HG03378 (cell line): Measurements from ENCODE around the gene ANKRD10.
A peak's percentile ranks its signal among the peaks of the same experiment; 100 is the strongest.
"Not testable (repeated sequence)": the region's sequence is repeated elsewhere in the genome, so short reads cannot be mapped to it uniquely, and the experiment has no call there.

Experiments
- ATAC-seq: cut with Tn5 transposase; IDR thresholded peaks from one replicate; pipeline ENCODE4 v1.9.1; 2021; ENCODE audit warnings: mild to moderate bottlenecking, moderate library complexity; ENCODE audit not compliant: unreplicated experiment

The ANKRD10 gene

DNA sequence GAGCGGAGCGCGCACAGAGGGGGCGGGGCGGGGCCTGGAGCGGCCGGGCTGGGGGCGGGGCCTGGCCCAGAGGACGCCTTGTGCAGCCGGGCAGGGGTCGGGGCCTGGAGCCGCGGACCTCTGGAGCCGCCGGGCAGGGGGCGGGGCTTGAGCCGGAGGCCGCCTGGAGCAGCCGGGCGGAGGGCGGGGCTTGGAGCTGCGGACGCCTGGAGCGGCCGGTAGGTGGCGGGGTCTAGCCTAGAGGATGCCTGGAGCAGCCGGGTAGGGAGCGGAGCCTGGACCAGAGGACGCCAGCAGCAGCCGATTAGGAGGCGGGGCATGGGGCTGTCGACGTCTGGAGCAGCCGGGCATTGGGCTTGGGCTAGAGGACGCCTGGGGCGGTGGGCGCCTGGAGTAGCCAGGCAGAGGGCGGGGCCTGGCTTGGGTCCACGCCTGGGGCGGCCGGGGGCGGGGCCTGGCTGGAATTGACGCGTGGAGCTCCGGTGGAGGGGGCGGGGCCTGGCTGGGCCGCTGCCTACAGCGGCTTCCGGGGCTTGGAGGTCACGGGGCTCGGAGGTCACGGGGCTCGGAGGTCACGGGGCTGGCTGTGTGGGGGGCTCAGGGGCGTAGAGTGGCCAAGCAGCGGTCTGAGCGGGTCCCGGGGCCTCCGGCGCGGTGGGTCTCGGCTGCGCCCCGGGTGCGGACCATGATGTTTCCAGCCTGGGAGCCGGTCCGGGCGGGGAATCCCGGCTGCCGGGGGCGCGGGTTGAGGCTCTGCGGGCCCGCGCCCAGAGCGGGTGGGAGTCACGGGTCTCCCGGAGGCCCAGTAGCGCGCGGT is at the start of gene ANKRD10:
ANKRD10 (minus strand) TSS at position 13 of the 817 bp plus-strand sequence. CDS start 135 bp downstream, outside the sequence.
- peak; percentile 74 for ATAC-seq

DNA sequence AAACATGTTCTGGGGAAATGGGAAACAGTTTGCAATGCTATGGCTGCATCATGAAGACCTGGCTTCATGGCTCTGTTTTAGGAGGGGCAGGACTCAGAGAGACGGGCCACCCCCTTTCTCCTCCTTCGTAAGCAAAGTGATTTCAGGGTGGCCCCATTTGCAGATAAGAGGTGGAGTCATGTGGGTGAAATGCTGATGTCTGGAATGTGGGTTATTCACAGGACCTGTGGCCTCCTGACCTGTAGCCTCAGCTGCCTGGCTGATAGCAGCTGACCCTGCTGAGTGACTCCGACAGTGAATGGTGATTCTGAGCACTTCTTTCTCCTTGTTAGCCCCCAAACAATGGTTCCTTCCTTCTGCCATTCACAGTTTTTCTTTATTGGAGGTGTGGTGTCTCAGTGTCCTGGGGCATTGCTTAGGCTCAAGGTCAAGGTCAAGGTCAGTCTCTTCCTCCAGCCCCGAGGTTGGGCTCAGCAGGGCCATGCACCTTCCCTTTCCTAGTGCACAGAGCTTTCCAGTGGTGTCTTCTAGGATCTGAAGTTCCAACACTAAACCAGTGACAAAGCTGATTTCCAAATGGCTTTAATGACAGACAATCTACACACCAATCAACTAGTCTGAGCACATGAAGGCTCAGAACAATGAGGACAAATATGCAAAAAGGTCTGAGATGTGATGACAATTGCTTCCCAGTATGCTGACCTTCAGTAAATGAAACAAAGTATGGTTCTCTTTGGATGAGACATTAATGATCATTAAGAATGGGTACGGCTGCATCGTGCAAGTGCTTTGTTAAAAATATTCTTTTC is 49.6 kb upstream of the ANKRD10 start:
- ATAC-seq, result no peak

DNA sequence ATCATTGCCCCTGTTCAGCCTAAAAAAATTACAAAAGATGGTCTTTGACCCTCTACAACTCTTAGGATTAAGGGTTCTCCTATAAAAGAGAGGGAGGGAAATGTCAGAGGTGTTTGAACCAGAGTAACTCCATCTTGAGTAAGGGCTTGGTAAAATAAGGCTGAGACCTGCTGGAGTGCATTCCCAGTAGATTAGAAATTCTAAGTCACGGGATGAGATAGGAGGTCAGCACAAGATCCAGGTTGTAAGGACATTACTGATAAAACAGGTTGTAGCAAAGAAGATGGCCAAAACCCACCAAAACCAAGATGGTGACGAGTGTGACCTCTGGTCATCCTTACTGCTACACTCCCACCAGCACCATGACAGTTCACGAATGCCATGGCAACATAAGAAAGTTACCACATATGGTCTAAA is 48.7 kb upstream of the ANKRD10 start:
- no peak for ATAC-seq

DNA sequence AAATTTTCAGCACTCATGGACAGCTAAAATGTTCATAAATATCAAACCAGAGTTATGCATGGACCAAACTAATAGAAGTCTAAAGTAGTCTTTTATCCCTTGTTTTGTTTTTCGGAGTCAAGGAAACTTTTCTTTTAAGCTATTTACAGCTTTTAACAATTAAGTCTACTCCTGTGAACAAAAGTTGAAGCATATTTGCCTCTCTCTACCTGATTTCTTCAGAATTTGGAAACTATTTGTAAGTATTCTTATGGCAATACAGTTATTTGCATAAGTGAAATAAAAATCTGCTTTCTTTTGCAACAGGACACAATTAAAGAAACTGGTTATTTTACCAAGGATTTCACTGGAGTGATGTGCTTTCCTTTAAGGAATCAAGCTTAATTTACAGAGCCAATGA is 47.1 kb upstream of the ANKRD10 start:
- ATAC-seq, result no peak

DNA sequence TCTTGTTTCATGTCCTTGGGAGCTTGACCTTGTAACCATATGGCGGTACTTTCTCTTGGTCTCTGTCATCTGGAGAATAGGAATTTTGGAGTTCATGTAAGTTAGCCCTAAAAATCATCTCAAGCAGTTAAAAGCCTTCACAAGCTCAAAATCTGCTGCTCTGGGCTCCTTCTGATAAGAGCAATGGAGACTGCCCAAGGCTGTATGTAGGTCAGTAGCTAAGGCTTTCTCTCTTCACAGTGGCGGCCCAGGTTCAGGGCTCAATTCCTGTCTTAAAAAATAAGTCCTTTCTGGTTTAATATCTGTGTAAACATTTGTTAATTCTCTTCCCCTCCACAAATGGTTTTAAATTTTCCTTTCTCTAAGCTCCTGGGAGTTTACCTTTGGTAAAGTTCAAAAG is 45.3 kb upstream of the ANKRD10 start:
- ATAC-seq, result no peak

DNA sequence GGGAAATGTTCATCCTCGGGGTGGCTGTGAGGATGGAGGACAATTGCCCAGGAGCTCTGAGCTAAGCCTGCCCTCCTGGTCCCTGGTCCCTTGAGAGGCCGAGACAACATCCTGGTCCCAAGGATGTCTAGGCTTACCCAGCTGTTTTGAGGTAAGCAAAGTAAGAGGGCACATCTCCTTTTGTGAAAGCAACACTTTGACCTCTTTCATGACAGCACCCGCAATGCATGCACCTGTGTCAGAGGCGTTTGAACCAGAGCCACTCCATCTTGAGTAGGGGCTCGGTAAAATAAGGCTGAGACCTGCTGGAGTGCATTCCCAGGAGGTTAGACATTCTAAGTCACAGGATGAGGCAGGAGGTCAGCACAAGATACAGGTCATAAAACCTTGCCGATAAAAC is 43.1 kb upstream of the ANKRD10 start:
- ATAC-seq, result no peak

DNA sequence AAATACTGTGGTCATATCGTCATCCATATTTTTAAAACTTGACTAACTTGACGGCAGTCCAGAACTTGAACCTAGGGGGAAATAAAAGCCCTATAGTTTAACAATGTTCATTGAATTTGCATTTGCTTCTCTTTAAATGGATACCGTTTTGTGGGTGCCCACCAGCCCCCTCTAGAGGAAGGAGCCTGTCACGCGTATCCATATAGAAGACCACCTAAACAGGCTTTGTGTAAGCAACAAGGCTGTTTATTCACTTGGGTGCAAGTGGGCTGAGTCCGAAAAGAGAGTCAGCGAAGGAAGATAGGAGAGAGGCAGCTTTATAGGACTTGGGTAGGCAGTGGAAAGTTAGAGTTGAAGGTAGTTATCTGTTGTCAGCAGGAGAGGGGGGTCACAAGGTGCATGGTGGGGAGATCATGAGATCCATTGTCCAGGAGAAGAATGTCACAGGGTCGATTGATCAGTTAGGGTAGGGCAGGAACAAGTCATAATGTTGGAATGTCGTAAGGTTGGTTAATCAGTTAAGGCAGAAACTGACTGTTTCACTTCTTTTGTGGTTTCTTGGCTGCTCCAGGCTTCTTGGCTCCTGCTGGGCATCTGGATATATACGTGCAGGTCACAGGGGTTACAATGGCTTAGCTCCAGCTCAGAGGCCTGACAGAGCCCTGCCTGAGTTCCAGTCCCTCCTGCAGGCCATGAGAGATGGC is 42.5 kb upstream of the ANKRD10 start:
- no peak for ATAC-seq

DNA sequence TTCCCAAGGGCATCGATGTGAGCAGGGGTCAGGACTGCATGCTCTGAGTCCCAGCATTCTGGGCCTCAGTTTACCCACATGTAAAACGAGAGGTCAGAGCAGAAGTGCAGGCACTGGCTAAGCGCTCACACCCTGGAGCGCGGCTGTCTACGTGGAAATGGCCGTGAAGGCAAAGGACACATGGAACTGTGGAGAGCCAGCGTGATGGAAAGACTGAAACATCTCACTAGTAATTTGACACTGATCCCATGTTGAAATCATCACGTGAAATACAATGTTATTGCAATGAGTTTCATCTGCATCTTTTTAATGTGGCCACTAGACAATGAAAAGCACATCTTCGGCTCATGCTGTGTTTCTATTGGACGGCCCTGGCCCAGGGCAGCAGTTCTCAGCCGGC is 41.3 kb upstream of the ANKRD10 start:
- ATAC-seq, result not testable (repeated sequence)

DNA sequence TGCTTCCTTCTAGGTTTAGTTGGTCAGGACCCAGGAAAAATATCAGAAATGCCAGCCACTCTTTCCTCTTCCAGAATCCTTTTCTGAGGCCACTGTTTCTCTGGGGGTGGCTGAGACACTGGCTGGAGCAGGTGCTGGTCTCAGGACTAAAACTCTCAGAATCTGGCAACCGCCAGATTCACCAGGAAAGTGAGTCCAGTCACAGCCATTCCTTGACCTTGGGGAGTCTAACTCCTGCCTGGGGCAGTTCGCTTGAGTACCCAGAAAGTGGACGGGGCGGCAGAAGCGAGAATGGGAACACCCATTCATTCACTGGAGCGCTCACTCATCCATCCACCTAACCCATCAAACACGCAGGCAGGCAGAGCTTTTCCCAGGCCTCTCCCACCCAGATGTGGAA is 40.7 kb upstream of the ANKRD10 start:
- not testable (repeated sequence) for ATAC-seq

DNA sequence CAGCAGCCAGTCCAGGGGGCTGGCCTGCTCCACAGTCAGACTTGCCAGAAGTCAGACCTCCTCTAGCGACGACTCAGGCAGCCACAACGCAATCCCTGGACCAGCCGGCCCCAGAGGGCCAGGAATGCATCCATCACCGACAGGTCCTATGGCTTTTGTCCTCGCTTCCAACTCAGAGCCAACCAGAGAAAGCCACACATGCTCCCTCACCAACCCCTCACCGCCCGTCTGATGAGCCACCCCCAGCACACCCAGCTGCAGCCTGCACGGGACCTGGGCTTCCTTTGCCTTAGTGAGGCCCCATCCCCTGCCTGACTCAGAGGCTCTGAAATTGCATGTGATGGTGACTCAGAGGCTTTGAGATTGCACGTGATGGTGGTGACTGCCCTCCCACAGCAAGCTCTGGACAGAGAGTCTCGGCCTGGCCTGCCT is 40.2 kb upstream of the ANKRD10 start:
- ATAC-seq, result peak; percentile 51

DNA sequence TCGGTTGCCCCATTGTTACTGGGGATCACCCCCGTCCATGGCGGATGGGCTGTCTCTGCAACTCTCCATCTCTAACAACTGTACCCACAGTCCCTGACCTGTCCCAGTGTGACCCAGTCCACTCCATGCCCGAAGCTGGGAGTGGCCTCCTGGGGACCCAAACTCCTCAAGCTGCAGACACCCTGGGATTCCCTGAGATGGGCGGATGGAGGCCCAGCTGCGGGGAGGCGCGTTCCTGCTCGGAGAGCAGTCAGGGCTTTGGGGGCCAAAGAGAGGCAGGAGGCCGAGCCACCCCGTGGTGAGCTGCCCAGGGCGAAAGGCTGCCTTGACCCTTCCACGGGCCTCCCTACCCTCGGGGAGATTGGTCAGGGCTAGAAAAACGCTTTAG is 39.7 kb upstream of the ANKRD10 start:
- not testable (repeated sequence) for ATAC-seq

DNA sequence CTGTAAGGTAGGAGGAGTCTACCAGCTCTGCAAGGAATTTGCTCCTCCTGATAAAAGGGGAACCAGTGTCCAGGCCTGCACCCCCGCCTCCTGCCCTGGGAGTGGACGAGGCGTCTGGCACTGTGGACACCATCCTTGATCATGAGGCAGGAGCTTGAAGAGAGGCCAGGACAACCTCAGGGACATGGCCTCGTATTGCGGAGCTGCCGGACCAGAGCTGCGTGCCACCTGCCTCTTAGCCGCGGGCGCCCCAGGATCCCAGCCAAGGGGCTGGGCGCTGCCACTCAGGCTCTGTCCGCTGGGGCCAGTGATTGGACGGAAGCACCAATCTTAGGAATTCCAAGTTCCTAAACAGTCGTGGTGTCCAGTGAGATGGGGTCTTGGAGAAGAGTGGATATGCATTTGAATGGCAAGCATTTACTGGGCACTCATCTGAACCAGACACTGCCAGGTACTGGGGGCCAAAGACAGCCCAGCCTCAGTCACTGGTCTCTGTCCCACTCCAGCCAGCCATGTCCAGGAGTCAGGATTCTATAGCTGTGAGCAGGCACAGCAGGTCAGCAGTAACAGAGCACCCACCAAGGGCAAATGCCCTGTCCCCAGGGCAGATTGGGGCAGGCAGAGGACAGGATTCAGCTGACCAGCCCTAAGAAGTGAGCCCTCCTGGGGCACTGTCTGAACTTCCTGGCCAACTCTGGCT is 39.1 kb upstream of the ANKRD10 start:
- no peak for ATAC-seq

DNA sequence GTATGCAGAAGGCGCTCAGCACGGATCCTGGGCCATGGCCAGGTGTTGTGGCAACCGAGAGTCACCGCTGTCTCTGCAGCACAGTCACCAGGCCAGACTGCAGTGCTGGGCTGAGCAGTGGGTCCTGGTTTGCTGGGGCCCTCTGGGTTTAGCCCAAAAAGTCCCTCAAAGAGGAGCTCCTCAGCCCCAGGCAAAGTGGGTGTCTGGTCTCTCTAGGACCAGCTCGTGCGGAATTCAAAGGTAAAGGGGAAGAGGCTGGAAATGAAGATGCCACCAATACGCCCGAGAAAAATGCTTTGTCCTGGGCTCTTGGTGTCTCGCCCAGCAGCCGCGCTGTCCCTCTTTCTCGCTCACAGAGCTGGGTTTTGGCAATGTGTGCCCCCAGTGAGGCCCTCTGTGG is 38.5 kb upstream of the ANKRD10 start:
- ATAC-seq, result no peak

DNA sequence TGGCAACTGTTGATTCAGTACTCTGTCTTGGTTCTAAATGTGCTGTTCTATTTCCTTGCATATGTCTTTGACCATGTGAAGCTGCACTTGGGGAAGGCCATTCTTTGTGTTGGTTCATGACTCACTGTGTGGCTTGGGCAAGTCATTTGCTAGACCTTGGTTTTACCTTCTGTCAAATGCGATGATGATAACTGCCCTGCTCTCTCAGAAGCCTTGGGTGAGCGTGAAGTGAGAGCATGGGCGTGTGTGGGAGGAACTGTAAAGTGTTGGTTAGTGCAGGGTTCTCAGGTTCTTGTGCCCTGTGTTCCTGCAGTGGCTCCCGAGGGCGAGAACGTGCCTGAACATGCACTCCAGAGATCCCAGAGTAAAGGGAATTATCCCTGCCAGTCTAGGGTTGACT is 37.3 kb upstream of the ANKRD10 start:
- ATAC-seq, result peak; percentile 76

DNA sequence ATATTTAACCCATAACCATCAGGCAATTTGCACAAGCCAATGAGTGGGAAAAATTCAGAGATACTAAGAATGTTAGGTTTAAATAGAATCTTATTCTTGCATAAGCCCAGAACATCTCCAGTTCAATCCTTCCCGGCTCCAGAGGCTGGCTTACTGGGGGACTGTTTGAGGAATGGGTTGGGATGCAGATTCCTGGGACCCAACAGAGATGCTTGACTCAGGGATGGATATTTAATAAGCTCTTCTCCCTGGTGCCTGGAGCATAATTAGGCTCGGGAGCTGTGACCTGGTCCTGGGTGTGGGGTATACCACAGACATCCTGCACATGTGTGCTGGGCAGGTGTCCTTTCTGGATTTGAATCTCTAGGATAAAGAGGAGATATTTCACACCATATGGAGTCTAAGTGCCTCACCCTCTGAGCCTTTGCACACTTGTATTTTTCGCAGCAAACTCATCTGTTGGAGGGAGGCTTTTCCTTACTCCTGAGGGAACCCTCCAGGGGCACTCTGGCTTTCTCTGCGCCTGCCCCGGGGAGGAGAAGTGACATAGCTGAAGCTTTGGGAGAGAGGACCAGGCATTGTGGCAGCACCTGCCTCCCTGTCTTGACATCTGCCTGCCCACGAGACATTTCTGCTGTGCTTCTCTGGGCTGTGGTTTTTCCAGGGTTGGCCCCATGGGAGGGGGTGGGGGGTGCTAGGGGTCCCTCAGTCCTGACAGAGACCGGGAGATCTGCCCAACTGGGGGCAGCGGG is 36.1 kb upstream of the ANKRD10 start:
- ATAC-seq, result no peak

DNA sequence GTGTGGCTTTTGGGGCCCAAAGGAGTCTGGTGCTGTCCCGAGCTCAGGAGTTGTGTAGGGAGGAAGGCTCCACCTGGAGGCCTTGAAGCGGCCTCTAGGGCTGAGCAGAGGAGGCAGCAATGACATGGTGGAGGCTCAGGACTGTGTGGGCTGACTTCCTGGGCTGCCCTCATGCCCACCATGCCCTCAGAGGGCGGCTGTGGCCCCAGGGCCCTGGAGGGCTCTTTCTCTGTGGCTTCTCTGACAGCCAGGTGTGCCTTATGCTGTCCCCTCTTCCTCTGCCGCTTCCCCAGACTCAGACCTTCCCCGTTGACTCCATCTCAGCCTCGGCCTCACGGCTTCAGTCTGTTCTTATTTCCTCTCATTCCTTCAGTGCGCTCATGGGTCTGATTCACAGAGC is 35.5 kb upstream of the ANKRD10 start:
- no peak for ATAC-seq

DNA sequence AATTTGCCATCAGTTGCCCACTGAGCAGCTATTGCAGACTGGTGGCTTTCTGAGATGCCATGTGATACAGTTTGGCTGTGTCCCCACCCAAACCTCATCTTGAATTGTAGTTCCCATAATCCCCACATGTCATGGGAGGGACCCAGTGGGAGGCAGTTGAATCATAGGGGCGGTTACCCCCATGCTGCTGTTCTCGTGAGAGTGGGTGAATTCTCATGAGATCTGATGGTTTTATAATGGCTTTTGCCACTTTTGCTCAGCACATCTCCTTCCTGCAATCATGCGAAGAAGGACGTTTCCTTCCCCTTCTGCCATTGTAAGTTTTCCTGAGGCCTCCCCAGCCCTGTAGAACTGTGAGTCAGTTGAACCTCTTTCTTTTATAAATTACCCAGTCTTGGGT is 34.8 kb upstream of the ANKRD10 start:
- no peak for ATAC-seq

DNA sequence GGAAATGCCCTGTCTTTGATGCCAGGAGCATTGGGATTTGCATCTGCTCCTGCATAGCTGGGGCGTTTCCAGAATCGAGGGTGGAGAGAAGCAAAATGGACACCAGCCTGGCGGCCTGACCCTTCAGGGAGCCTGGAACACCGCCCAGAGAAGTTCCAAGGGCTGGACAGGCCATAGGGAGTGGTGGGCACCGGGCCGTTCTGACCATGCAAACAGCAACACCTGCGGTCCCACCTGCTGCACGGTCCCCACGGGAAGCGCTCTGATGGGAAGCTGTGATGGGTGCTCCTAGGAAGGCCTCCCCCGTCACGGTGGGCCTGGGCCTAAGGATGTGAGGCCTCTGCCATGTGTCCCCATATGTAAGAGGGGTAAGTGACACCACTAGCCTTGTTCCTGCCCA is 34.2 kb upstream of the ANKRD10 start:
- no peak for ATAC-seq

DNA sequence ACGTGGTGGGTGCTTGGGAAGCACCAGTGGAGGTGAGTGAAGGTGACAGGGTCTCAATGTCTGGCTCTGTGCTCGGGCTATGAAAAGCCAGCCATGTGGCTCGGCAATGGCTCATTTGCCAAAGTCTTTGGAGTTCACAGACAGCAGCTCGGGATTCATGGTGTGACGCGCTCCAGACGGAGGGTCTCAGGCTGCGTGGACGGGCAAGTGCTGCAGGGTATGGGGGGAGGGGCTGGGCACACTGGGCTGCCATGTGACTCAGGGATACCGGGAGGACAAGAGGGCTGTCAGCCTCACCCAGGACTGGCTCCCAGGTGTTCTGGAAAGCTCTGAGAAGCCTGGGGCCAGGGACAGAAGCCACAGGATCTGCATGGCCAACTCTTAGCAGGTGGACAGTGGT is 32.5 kb upstream of the ANKRD10 start:
- not testable (repeated sequence) for ATAC-seq

DNA sequence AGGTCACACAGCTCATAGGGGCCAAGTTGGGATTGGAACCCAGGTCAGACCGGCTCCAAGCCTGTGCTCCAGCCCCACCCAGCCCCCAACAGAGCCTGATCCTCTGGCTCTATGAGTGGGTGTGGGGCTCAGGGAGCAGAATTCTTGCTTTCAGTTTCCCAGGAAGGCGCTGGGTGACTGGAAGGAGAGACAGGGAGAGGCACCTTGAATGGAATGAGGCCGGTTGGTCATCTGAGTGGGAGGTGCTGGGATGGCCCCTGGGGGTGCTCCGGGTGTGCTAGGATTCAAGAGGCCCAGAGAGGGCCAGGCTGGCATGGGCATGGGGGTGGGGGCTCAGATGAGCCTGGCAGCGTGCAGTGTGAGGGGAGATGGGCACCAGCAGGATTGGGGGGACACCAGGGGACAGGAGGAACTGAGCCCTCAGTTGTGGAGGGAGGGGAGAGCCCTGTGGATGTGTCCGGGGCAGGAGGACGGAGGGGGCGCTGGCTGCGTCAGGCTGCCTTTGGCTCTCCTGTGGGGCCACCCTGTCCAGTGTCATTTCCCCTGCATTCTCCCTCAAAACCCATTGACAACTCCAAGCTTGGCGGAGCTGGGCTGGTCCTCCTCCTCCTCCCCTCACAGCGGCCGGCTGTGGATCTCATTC is 31.2 kb upstream of the ANKRD10 start:
- no peak for ATAC-seq
